Fibroblast of lung (primary cell): ENCODE measurements around the gene ACACB. TPM values are rescaled to one million over a fixed set of nuclear protein-coding genes. Genes with fewer than 3 reads are reported as not detected.

Experiments used
- DNase-seq, 2 donors: peaks; one replicate each; pipeline versions ENCODE4 v3.0.0 to v3.0.0-alpha.2; 2010; ENCODE audit warnings: low read depth in 2 of 2
- H2AFZ ChIP-seq: 2 replicates; pipeline ENCODE4 v1.5.1; 2012; ENCODE audit warnings: low read length, control low read depth, inconsistent platforms
- H3K27ac ChIP-seq: 2 replicates; pipeline ENCODE4 v1.5.1; 2011; ENCODE audit warnings: low read length, control low read depth; ENCODE audit not compliant: insufficient read depth
- H3K27me3 ChIP-seq: 2 replicates; pipeline ENCODE4 v1.5.1; 2011; ENCODE audit warnings: mild to moderate bottlenecking, low read length; ENCODE audit not compliant: control insufficient read depth, insufficient read depth
- H3K36me3 ChIP-seq: 2 replicates; pipeline ENCODE4 v1.5.1; 2011; ENCODE audit warnings: low read length; ENCODE audit not compliant: control insufficient read depth, insufficient read depth
- H3K4me1 ChIP-seq: 2 replicates; pipeline ENCODE4 v1.5.1; 2011; ENCODE audit warnings: low read length; ENCODE audit not compliant: control insufficient read depth, insufficient read depth; ENCODE audit errors: extremely low read depth
- H3K4me2 ChIP-seq: 2 replicates; pipeline ENCODE4 v1.5.1; 2011; ENCODE audit warnings: low read length, control low read depth; ENCODE audit not compliant: insufficient read depth; ENCODE audit errors: extremely low read depth
- H3K4me3 ChIP-seq, 4 experiments: fragments of 200-600 bp in 1 of 4; sonication (generic) in 1 of 4; replicated peaks in 1 of 4; 2 replicates each; pipeline ENCODE4 v1.5.1; 2011 to 2016; ENCODE audit warnings: low read length in 4 of 4, low read depth in 3 of 4, mild to moderate bottlenecking in 3 of 4, control low read depth in 2 of 4, inconsistent platforms in 1 of 4, mixed read lengths in 1 of 4; ENCODE audit not compliant: insufficient read depth in 1 of 4; ENCODE audit errors: control extremely low read depth in 1 of 4
- H3K79me2 ChIP-seq: 2 replicates; pipeline ENCODE4 v1.5.1; 2012; ENCODE audit warnings: mild to moderate bottlenecking, low read length, inconsistent platforms; ENCODE audit not compliant: control insufficient read depth, insufficient read depth
- H3K9ac ChIP-seq: 2 replicates; pipeline ENCODE4 v1.5.1; 2011; ENCODE audit warnings: mild to moderate bottlenecking, low read length, control low read depth; ENCODE audit not compliant: insufficient read depth
- H3K9me3 ChIP-seq: 2 replicates; pipeline ENCODE4 v1.5.1; 2012; ENCODE audit warnings: low read depth, low read length; ENCODE audit not compliant: control insufficient read depth, insufficient read depth
- H4K20me1 ChIP-seq: 2 replicates; pipeline ENCODE4 v1.5.1; 2011; ENCODE audit warnings: low read length; ENCODE audit not compliant: control insufficient read depth, insufficient read depth; ENCODE audit errors: extremely low read depth
- EZH2 ChIP-seq: IDR thresholded peaks from 2 replicates; pipeline ENCODE4 v1.5.1; 2012; ENCODE audit warnings: low read length, control low read depth, mild to moderate bottlenecking; ENCODE audit errors: missing control alignments
- polyA plus RNA-seq, 2 donors: library from polyadenylated mRNA; depleted of rRNA in 1 of 2; stranded (reverse) in 1 of 2; unstranded in 1 of 2; fragments of >200 nt; gene quantifications; 2 replicates each; pipeline ENCODE4 v1.2.1, GENCODE V29; 2011 to 2012; ENCODE audit warnings: missing spikeins in 1 of 2
- total RNA-seq: library from RNA; depleted of rRNA; stranded (reverse); fragments of >200 nt; gene quantifications from 2 replicates; pipeline ENCODE4 v1.2.1, GENCODE V29; 2014
- TF ChIP-seq, protein P1 (sequence below), 2 donors: IDR thresholded peaks in 1 of 2; conservative IDR thresholded peaks in 1 of 2; 1 replicate in 1 of 2; 2 replicates in 1 of 2; pipeline ENCODE4 v1.5.1; 2011 to 2012; ENCODE audit warnings: low read length in 2 of 2, control low read depth in 1 of 2, inconsistent platforms in 1 of 2, low read depth in 1 of 2, mild to moderate bottlenecking in 1 of 2

The ACACB gene
- total and polyA plus RNA-seq, 2 donors (not counting 1 experiment from before 2014, with no cell fraction given): 1.5 to 9.1 TPM

DNA sequence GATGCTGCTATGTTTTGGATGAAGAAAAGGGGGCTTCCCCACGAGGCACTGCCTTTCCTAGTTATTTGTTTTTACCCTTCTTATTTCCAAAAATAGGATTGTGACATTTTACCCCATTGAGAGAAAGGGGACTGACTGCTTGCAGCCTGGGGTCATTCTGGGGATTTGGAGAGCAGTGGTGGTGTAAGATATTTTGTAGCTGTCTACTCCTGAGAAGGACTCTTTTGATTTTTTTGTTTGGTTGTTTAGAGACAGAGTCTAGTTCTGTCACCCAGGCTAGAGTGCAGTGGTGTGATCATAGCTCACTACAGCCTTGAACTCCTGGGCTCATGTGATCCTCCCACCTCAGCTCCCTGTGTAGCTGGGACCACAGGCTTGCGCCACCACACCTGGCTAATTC is 113.8 kb downstream of the ACACB start:
- H3K9ac ChIP-seq: no peak overlapping the region
- H3K9me3 ChIP-seq: no peaks in the 10 kb centered on the region
- no peaks in the 10 kb centered on the region for H4K20me1 ChIP-seq
- no peaks in the 10 kb centered on the region for H3K27me3 ChIP-seq
- TF ChIP-seq, protein P1, sequence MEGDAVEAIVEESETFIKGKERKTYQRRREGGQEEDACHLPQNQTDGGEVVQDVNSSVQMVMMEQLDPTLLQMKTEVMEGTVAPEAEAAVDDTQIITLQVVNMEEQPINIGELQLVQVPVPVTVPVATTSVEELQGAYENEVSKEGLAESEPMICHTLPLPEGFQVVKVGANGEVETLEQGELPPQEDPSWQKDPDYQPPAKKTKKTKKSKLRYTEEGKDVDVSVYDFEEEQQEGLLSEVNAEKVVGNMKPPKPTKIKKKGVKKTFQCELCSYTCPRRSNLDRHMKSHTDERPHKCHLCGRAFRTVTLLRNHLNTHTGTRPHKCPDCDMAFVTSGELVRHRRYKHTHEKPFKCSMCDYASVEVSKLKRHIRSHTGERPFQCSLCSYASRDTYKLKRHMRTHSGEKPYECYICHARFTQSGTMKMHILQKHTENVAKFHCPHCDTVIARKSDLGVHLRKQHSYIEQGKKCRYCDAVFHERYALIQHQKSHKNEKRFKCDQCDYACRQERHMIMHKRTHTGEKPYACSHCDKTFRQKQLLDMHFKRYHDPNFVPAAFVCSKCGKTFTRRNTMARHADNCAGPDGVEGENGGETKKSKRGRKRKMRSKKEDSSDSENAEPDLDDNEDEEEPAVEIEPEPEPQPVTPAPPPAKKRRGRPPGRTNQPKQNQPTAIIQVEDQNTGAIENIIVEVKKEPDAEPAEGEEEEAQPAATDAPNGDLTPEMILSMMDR (conservative IDR thresholded peaks at IDR 0.05 in 1 of 2, IDR thresholded peaks at IDR 0.05 in 1 of 2; ENCODE audit: low read depth in 1 of 2, low read length in 2 of 2): no peak
- no peak for TF ChIP-seq EZH2
- H3K4me1 ChIP-seq: no peaks in the 10 kb centered on the region
- no peaks in the 10 kb centered on the region for H3K36me3 ChIP-seq
- H2AFZ ChIP-seq: no peak overlapping the region
- no peak overlapping the region for H3K27ac ChIP-seq
- DNase-seq: no peak
- H3K79me2 ChIP-seq: no peaks in the 10 kb centered on the region
- H3K4me3 ChIP-seq: no peak overlapping the region
- no peak overlapping the region for H3K4me2 ChIP-seq

DNA sequence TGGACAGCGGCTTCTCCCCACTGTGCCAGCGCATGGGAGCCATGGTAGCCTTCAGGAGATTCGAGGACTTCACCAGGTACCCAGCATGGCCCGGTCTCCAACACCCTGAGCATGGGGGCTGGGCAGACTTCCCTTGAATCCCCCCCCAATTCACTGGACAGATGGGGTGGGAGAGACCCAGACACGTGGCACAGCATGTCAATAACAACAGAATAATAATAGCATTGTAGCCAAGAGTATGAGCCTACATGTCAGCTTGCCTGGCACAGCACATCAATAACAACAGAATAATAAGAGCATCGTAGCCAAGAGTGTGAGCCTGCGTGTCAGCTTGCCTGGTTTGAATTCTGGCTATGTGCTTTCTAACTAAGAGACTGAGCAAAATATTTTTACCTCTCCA is 116.3 kb downstream of the ACACB start:
- H3K9ac ChIP-seq: no peak overlapping the region
- H2AFZ ChIP-seq: no peak overlapping the region
- H3K4me2 ChIP-seq: no peak overlapping the region
- DNase-seq: no peak
- TF ChIP-seq EZH2: no peak
- TF ChIP-seq, protein P1 (conservative IDR thresholded peaks at IDR 0.05 in 1 of 2, IDR thresholded peaks at IDR 0.05 in 1 of 2; ENCODE audit: low read depth in 1 of 2, low read length in 2 of 2): no peak
- no peaks in the 10 kb centered on the region for H3K4me1 ChIP-seq
- no peaks in the 10 kb centered on the region for H3K9me3 ChIP-seq
- H3K27me3 ChIP-seq: no peaks in the 10 kb centered on the region
- no peaks in the 10 kb centered on the region for H4K20me1 ChIP-seq
- no peaks in the 10 kb centered on the region for H3K36me3 ChIP-seq
- H3K79me2 ChIP-seq: no peaks in the 10 kb centered on the region
- H3K27ac ChIP-seq: no peak overlapping the region
- H3K4me3 ChIP-seq: no peak overlapping the region

DNA sequence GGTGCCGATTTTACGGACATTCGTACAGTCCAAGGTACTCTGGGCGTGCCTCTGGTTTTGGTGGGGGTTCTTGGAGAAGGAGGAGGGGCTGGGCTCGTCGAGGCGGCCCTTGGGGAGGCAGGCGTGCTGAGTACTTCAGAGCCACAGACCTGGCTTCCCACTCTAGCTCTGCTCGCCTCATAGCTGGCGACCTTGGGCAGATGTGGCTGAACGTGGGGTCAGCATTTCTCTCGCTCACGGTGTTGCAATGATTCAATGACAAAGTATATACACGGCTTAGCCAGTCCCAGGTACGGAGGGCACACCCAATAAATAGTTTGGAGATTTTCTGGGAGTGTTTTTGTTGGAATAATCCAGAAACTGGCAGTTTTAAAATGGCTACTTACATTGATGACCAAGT is 117.6 kb downstream of the ACACB start:
- Histone ChIP-seq H3K4me2 (no peak overlapping the region), H3K27ac (no peak overlapping the region), H3K36me3 (no peaks in the 10 kb centered on the region), H3K79me2 (no peaks in the 10 kb centered on the region), H4K20me1 (no peaks in the 10 kb centered on the region), H3K27me3 (no peaks in the 10 kb centered on the region), H2AFZ (no peak overlapping the region), H3K4me3 (no peak overlapping the region), H3K9me3 (no peaks in the 10 kb centered on the region), H3K9ac (no peak overlapping the region), H3K4me1 (no peaks in the 10 kb centered on the region)
- DNase-seq: no peak
- TF ChIP-seq, protein P1 (conservative IDR thresholded peaks at IDR 0.05 in 1 of 2, IDR thresholded peaks at IDR 0.05 in 1 of 2; ENCODE audit: low read depth in 1 of 2, low read length in 2 of 2): no peak
- no peak for TF ChIP-seq EZH2
